Peyer's patch (tissue), 4 donors: ENCODE measurements around the gene ABCF2.

Experiments used
- POLR2A ChIP-seq, 2 donors: fragments of 450-650 bp; IDR thresholded peaks; one replicate each; pipeline ENCODE4 v1.5.1; 2017; ENCODE audit warnings: antibody characterized with exemption in 2 of 2, mild to moderate bottlenecking in 2 of 2, moderate library complexity in 2 of 2
- TF ChIP-seq, protein P1 (sequence below), 6 experiments: fragments of 450-650 bp in 4 of 6; fragments of 200-600 bp in 2 of 6; sonication (generic) in 1 of 6; IDR thresholded peaks; one replicate each; pipeline ENCODE4 v1.5.1; 2017 to 2019; ENCODE audit warnings: antibody characterized with exemption in 6 of 6, mild to moderate bottlenecking in 3 of 6, moderate library complexity in 1 of 6

DNA sequence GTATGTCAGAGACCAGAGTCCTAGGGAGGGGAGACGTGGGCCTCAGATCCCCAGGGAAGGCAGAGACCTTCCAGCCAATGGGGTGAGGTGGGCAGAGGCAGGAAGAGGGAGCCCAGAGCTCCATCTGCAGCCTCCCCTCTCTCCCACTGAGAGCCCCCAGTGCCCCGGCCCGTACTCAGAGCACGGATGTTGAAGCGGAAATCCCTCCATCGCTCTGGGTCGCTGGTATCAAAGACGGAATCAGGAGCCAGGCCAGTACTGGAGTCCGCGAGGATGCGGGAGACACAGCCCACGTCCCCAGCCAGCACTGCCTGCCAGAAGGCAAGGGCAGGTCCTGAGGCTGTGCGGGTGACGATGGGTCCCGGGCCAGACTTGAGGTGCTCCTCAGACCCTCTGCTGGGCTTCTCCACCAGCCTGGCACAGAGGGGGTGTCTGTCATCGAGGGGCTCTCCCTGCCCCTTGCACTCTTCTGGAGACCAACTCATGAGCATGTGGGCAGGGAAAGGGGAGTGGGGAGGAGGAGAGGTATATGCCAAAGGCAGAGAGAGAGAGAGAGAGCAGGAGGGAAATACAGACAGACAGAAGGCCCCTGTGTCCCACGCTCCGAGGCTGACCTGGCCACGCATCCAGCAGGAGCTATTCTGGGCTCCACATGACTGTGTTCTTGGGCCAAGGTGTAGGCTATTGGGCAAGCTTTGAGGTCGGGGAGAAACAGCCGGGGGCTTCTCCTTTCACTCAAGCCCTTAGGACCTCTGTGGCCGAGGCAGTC, 40.2 kb downstream of the ABCF2 start, which contains the start of gene ASB10:
- TF ChIP-seq, protein P1, sequence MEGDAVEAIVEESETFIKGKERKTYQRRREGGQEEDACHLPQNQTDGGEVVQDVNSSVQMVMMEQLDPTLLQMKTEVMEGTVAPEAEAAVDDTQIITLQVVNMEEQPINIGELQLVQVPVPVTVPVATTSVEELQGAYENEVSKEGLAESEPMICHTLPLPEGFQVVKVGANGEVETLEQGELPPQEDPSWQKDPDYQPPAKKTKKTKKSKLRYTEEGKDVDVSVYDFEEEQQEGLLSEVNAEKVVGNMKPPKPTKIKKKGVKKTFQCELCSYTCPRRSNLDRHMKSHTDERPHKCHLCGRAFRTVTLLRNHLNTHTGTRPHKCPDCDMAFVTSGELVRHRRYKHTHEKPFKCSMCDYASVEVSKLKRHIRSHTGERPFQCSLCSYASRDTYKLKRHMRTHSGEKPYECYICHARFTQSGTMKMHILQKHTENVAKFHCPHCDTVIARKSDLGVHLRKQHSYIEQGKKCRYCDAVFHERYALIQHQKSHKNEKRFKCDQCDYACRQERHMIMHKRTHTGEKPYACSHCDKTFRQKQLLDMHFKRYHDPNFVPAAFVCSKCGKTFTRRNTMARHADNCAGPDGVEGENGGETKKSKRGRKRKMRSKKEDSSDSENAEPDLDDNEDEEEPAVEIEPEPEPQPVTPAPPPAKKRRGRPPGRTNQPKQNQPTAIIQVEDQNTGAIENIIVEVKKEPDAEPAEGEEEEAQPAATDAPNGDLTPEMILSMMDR (IDR thresholded peaks at IDR 0.05): no peak
- TF ChIP-seq POLR2A (IDR thresholded peaks at IDR 0.05): no peak
